Kidney epithelial cell (primary cell): ENCODE results near the gene TMC1. TPM values are rescaled to one million over a fixed set of nuclear protein-coding genes. Genes with fewer than 3 reads are reported as not detected.
"Not testable (repeated sequence)": the region's sequence is repeated elsewhere in the genome, so short reads cannot be mapped to it uniquely, and the experiment has no call there.

Source experiments
- DNase-seq: peaks from one replicate; pipeline ENCODE4 v3.0.0-alpha.2; 2010; ENCODE audit warnings: low read depth
- H3K27me3 ChIP-seq: 2 replicates; pipeline ENCODE4 v1.6.0; 2011; ENCODE audit warnings: low read length; ENCODE audit not compliant: control insufficient read depth, insufficient read depth
- H3K36me3 ChIP-seq: 2 replicates; pipeline ENCODE4 v1.5.1; 2011; ENCODE audit warnings: low read length; ENCODE audit not compliant: control insufficient read depth, insufficient read depth
- H3K4me3 ChIP-seq: 2 replicates; pipeline ENCODE4 v1.5.1; 2011; ENCODE audit warnings: low read depth, mild to moderate bottlenecking, control low read depth, low read length
- CTCF ChIP-seq: IDR thresholded peaks from 2 replicates; pipeline ENCODE4 v1.5.1; 2011; ENCODE audit warnings: mild to moderate bottlenecking, moderate library complexity, low read length, control low read depth, inconsistent platforms; ENCODE audit not compliant: insufficient read depth, poor library complexity, severe bottlenecking
- total RNA-seq: library from RNA; depleted of rRNA; stranded (reverse); fragments of >200 nt; gene quantifications from 2 replicates; pipeline ENCODE4 v1.2.3, GENCODE V29; 2015

TMC1 gene
- total RNA-seq, 1 donor from 2014 or later, result not detected

GRCh38 chr9:72855890-72856523, 334.6 kb downstream of the TMC1 start:
- no peaks in the 10 kb centered on the region for H3K27me3 ChIP-seq
- DNase-seq, result no peak
- no peak for TF ChIP-seq CTCF

GRCh38 chr9:72856972-72857623, 335.7 kb downstream of the TMC1 start:
- H3K36me3 ChIP-seq, result no peaks in the 10 kb centered on the region
- no peaks in the 10 kb centered on the region for H3K27me3 ChIP-seq
- no peak overlapping the region for H3K4me3 ChIP-seq
- DNase-seq, result no peak
- peak; percentile 73 for TF ChIP-seq CTCF

More at GRCh38 chr9:72855890-72856523, 334.6 kb downstream of the TMC1 start:
- no peak overlapping the region for H3K4me3 ChIP-seq
- H3K36me3 ChIP-seq, result no peaks in the 10 kb centered on the region

- Histone ChIP-seq H3K4me3 (no peak overlapping the region), H3K36me3 (no peaks in the 10 kb centered on the region), H3K27me3 (no peaks in the 10 kb centered on the region)
- no peak for DNase-seq
- no peak for TF ChIP-seq CTCF
These were observed 336.2 kb downstream of the TMC1 start for GRCh38 chr9:72857624-72857996.

GRCh38 chr9:72858089-72858912, 336.9 kb downstream of the TMC1 start:
- Histone ChIP-seq H3K4me3 (no peak overlapping the region), H3K36me3 (no peaks in the 10 kb centered on the region), H3K27me3 (no peaks in the 10 kb centered on the region)
- no peak for DNase-seq
- TF ChIP-seq CTCF, result no peak

- not testable (repeated sequence) for H3K4me3 ChIP-seq, DNase-seq, H3K36me3 ChIP-seq, H3K27me3 ChIP-seq
These were observed 341.4 kb downstream of the TMC1 start for GRCh38 chr9:72862788-72863187.

GRCh38 chr9:72863456-72864094, 342.2 kb downstream of the TMC1 start:
- H3K36me3 ChIP-seq, result no peaks in the 10 kb centered on the region
- TF ChIP-seq CTCF, result no peak
- no peak for DNase-seq
- H3K27me3 ChIP-seq, result no peaks in the 10 kb centered on the region
- H3K4me3 ChIP-seq, result no peak overlapping the region
